HG02852 (cell line): ENCODE data around the gene ZDHHC7.

Experiments used
- ATAC-seq: cut with Tn5 transposase; IDR thresholded peaks from one replicate; pipeline ENCODE4 v1.9.1; 2021; ENCODE audit warnings: mild to moderate bottlenecking, moderate library complexity; ENCODE audit not compliant: unreplicated experiment

The ZDHHC7 gene

DNA sequence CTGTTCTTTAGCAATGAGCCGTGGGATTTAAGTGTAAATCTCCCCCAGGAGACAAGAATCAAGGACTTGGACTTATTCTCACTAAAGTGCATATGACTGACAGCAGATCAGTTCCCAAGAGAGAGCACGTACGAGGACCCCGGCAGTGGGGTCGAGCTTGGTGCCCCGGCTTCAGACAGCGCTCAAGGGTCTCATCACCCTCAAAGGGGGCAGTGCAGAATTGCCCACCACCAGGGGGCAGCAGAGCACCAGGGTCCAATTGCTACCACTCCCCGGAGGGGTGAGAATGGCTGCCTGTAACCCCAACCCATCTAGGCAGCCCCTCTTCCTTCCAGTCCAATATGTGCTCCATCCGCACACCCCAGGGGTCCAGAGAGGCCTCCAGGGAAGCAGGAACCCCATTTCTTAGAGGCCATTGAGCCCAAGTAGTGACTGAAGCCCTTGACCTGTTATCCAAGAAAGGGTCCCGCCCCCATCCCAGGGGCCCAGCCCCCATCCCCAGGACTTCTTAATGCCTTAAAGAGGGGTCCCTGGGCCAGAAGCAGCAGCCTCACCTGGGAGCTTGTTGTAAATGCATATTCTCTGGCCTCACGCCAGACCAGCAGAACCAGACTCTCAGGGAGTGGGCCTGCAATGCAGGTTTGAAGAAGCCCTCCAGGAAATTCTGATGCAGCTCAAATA lies 86.1 kb downstream of the ZDHHC7 start:
- ATAC-seq, result no peak

- ATAC-seq, result no peak
These were observed 86.8 kb downstream of the ZDHHC7 start for GRCh38 chr16:84924331-84925091.
